Activated T-cell treated with anti-CD3 and anti-CD28 coated beads, Interleukin-2, amount 50 U/mL, for 4 hours (primary cell): ENCODE data around the gene LRP3. TPM values are rescaled to one million over a fixed set of nuclear protein-coding genes. Genes with fewer than 3 reads are reported as not detected.
"Not testable (repeated sequence)": the region's sequence is repeated elsewhere in the genome, so short reads cannot be mapped to it uniquely, and the experiment has no call there.

Experiments
- ATAC-seq, 2 donors: fragments of 200-7000 bp; cut with Tn5 transposase; one replicate each; pipeline ENCODE4 v1.10.0; 2021
- DNase-seq: peaks from one replicate; pipeline ENCODE4 v3.0.0-alpha.2; 2020
- H3K27me3 Mint-ChIP-seq: one replicate; pipeline ENCODE4 v1.8.0; 2021; ENCODE audit warnings: low read depth, mixed read lengths
- H3K36me3 Mint-ChIP-seq: one replicate; pipeline ENCODE4 v1.8.0; 2022; ENCODE audit warnings: mixed read lengths; ENCODE audit not compliant: insufficient read depth
- H3K4me1 Mint-ChIP-seq: one replicate; pipeline ENCODE4 v1.8.0; 2021; ENCODE audit warnings: low read depth, mixed read lengths
- H3K4me3 Mint-ChIP-seq: one replicate; pipeline ENCODE4 v1.8.0; 2021; ENCODE audit warnings: mild to moderate bottlenecking, moderate library complexity, mixed read lengths
- H3K9me3 Mint-ChIP-seq: one replicate; pipeline ENCODE4 v1.8.0; 2021; ENCODE audit warnings: mixed read lengths
- total RNA-seq, 3 donors: library from RNA; stranded (reverse); gene quantifications; one replicate each; pipeline ENCODE4 v1.2.1, GENCODE V29; 2021

LRP3 gene
- total RNA-seq, 3 donors from 2014 or later = 0.14 to 0.84 (median 0.71) TPM

DNA sequence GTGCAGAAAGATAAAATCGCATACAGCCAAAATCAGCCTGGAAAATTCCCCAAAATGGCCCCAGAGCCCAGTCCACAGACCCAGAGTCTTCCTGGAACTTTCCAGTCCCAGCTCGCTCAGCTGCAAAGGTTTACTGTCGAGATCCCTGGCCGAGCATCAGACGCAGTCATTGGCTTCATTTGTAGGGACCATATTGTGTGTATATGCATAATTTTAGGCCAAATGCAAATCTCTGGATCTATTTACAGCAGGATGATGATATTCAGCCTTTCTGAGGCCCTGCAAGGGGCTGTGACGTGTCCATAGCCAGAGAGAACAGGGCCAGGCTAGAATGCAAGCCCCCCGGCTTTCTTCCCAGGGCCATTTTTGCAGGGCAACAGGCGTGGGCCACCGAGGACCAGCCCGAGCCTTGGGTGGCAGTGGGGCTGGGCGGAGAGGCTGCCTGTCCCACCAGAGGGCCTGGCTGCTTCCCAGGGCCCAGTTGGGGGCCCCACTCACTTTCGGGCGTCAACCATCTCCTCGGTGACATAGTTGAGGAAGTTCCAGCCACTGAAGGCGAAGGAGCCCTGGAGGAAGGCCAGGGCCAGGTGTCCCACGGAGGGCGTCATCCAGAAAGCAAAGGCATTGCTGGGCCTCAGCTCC is 17.8 kb downstream of the LRP3 start:
- DNase-seq (no peak), ATAC-seq (no peak)
- no peaks in the 10 kb centered on the region for H3K4me1 Mint-ChIP-seq
- no peak overlapping the region for H3K4me3 Mint-ChIP-seq
- H3K9me3 Mint-ChIP-seq = no peaks in the 10 kb centered on the region
- H3K27me3 Mint-ChIP-seq = no peaks in the 10 kb centered on the region
- no peaks in the 10 kb centered on the region for H3K36me3 Mint-ChIP-seq

GRCh38 chr19:33212436-33213172 is 18.5 kb downstream of the LRP3 start:
- DNase-seq (no peak), ATAC-seq (no peak)
- Mint-ChIP-seq H3K36me3 (no peaks in the 10 kb centered on the region), H3K27me3 (no peaks in the 10 kb centered on the region), H3K4me3 (no peak overlapping the region), H3K9me3 (no peaks in the 10 kb centered on the region), H3K4me1 (no peaks in the 10 kb centered on the region)

- Mint-ChIP-seq H3K36me3 (no peaks in the 10 kb centered on the region), H3K4me3 (no peak overlapping the region), H3K27me3 (no peaks in the 10 kb centered on the region), H3K9me3 (no peaks in the 10 kb centered on the region), H3K4me1 (no peaks in the 10 kb centered on the region)
- no peak for ATAC-seq
- DNase-seq = no peak
Observed at GRCh38 chr19:33214596-33214995, 20.5 kb downstream of the LRP3 start.

GRCh38 chr19:33215438-33216197 is 21.5 kb downstream of the LRP3 start:
- ATAC-seq (no peak), DNase-seq (no peak)
- Mint-ChIP-seq H3K9me3 (no peaks in the 10 kb centered on the region), H3K27me3 (peaks cover 4% of the 10 kb centered on the region), H3K36me3 (no peaks in the 10 kb centered on the region), H3K4me3 (no peak overlapping the region), H3K4me1 (no peaks in the 10 kb centered on the region)

DNA sequence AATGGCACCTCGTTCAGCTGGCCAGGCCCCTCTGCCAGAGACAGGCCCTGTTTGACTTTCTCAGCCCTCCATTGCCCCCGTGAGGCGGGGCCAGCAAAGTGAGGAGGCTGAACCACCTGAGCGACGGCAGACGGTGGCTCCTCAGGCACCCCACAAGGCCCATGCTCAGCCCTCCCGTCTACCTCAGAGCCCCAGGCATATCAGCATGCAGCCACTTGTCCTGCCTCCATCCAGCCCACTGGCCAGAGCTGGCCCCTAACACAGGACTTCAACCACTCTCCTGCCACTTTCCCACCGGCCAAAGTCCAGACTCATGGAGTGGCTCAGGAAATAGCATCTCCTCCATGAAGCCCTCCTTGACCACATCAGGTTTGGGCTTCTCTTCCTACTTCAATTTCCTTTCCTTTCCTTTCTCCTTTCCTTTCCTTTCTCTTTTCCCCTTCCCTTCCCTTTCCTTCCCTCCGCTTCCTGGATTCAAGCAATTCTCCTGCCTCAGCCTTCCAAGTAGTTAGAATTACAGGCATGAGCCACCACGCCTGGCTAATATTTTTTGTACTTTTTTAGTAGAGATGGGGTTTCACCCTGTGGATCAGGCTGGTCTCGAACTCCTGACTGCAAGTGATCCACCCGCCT is 22.2 kb downstream of the LRP3 start:
- H3K4me1 Mint-ChIP-seq = no peaks in the 10 kb centered on the region
- no peaks in the 10 kb centered on the region for H3K36me3 Mint-ChIP-seq
- DNase-seq (no peak), ATAC-seq (no peak)
- no peak overlapping the region for H3K4me3 Mint-ChIP-seq
- no peaks in the 10 kb centered on the region for H3K9me3 Mint-ChIP-seq
- peaks cover 11% of the 10 kb centered on the region for H3K27me3 Mint-ChIP-seq

- H3K9me3 Mint-ChIP-seq = no peaks in the 10 kb centered on the region
- no peak for DNase-seq
- H3K36me3 Mint-ChIP-seq = no peaks in the 10 kb centered on the region
- H3K27me3 Mint-ChIP-seq = peaks cover 16% of the 10 kb centered on the region
- no peaks in the 10 kb centered on the region for H3K4me1 Mint-ChIP-seq
- H3K4me3 Mint-ChIP-seq = no peak overlapping the region
- ATAC-seq = no peak
Observed at GRCh38 chr19:33217881-33218280, 23.8 kb downstream of the LRP3 start.

GRCh38 chr19:33219261-33219815 is 25.2 kb downstream of the LRP3 start:
- Mint-ChIP-seq H3K27me3 (peaks cover 25% of the 10 kb centered on the region), H3K36me3 (no peaks in the 10 kb centered on the region), H3K9me3 (no peaks in the 10 kb centered on the region), H3K4me1 (no peaks in the 10 kb centered on the region), H3K4me3 (no peak overlapping the region)
- DNase-seq = no peak
- no peak for ATAC-seq

- H3K4me1 Mint-ChIP-seq = peaks cover 3% of the 10 kb centered on the region
- no peak overlapping the region for H3K4me3 Mint-ChIP-seq
- peaks cover 32% of the 10 kb centered on the region for H3K27me3 Mint-ChIP-seq
- ATAC-seq = no peak
- DNase-seq = no peak
- H3K36me3 Mint-ChIP-seq = no peaks in the 10 kb centered on the region
- H3K9me3 Mint-ChIP-seq = no peaks in the 10 kb centered on the region
Observed at GRCh38 chr19:33220115-33220514, 26.0 kb downstream of the LRP3 start.

GRCh38 chr19:33220735-33221134 is 26.6 kb downstream of the LRP3 start:
- Mint-ChIP-seq H3K4me1 (peaks cover 3% of the 10 kb centered on the region), H3K36me3 (no peaks in the 10 kb centered on the region), H3K9me3 (no peaks in the 10 kb centered on the region), H3K27me3 (peaks cover 33% of the 10 kb centered on the region), H3K4me3 (no peak overlapping the region)
- DNase-seq = no peak
- ATAC-seq = no peak

- H3K27me3 Mint-ChIP-seq = peaks cover 41% of the 10 kb centered on the region
- H3K4me3 Mint-ChIP-seq = no peak overlapping the region
- no peak for DNase-seq
- H3K4me1 Mint-ChIP-seq = peaks cover 10% of the 10 kb centered on the region
- no peak for ATAC-seq
- no peaks in the 10 kb centered on the region for H3K36me3 Mint-ChIP-seq
- no peaks in the 10 kb centered on the region for H3K9me3 Mint-ChIP-seq
Observed at GRCh38 chr19:33221638-33222037, 27.5 kb downstream of the LRP3 start.

- not testable (repeated sequence) for H3K4me3 Mint-ChIP-seq, H3K9me3 Mint-ChIP-seq, DNase-seq, H3K36me3 Mint-ChIP-seq, ATAC-seq, H3K4me1 Mint-ChIP-seq
- H3K27me3 Mint-ChIP-seq = peaks cover 44% of the 10 kb centered on the region
Observed at GRCh38 chr19:33222255-33222654, 28.1 kb downstream of the LRP3 start.

- H3K27me3 Mint-ChIP-seq = peaks cover 65% of the 10 kb centered on the region
- ATAC-seq (no peak), DNase-seq (no peak)
- peaks cover 10% of the 10 kb centered on the region for H3K4me1 Mint-ChIP-seq
- peaks cover 15% of the 10 kb centered on the region for H3K9me3 Mint-ChIP-seq
- H3K36me3 Mint-ChIP-seq = peaks cover 5% of the 10 kb centered on the region
- H3K4me3 Mint-ChIP-seq = no peak overlapping the region
Observed at GRCh38 chr19:33224694-33225457, 30.7 kb downstream of the LRP3 start.

DNA sequence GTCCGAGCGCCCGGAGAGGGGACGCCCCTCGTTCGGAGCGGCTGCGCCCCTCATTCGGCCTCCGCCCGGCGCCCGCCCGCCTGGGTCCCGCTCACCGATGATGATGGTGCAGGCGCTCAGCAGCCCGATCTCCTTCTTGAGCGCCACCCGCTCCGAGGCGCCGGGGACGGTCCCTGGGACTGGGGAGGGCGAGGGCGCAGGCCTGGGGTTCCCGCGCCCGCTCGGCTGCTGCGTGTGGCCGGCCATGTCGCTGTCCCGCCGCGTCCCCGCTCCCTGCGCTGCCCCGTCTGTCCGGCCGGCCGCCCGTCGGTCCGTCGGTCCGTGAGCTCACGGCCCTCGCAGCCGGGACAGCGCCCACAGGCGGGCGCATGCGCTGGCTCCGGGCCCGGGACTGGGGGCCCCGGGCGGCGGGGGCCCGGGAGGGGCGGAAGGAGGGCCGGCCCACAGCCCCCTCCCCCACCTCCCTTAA is 31.4 kb downstream of the LRP3 start, which contains the start of gene SLC7A10:
Gene SLC7A10 (minus strand): TSS at position 393 of the 469 bp plus-strand sequence. CDS start 147 bp downstream, at position 246.
- peaks cover 15% of the 10 kb centered on the region for H3K9me3 Mint-ChIP-seq
- H3K36me3 Mint-ChIP-seq = peaks cover 5% of the 10 kb centered on the region
- H3K4me3 Mint-ChIP-seq = peak within 1 kb of the TSS; percentile 42
- no peak for DNase-seq
- H3K4me1 Mint-ChIP-seq = peaks cover 10% of the 10 kb centered on the region
- ATAC-seq = peak; percentile 32 to 41
- peaks cover 67% of the 10 kb centered on the region for H3K27me3 Mint-ChIP-seq
